GM04503 (cell line): ENCODE results near the gene MGMT.

Experiments used
- DNase-seq: peaks from one replicate; pipeline ENCODE4 v3.0.0-alpha.2; 2012; ENCODE audit warnings: low read depth

The MGMT gene

DNA sequence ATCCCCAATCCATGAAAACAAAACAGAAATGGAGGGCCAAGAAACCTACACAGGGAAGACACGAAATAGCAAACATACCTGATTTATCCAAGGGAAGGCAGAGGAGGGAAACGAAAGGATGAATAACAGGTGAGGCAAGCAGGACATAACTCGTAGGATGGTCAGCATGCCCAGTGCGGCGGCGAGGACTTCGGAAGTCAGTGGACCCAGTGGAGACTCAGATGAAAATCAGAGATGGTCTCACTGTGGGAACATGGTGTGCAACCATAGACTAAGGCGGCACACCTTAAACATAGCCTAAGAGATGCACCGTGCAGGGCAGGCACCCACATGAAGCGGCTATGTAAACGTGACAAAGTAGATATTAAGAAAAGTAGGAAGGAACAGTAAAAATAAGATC, 157.5 kb downstream of the MGMT start:
- no peak for DNase-seq

DNA sequence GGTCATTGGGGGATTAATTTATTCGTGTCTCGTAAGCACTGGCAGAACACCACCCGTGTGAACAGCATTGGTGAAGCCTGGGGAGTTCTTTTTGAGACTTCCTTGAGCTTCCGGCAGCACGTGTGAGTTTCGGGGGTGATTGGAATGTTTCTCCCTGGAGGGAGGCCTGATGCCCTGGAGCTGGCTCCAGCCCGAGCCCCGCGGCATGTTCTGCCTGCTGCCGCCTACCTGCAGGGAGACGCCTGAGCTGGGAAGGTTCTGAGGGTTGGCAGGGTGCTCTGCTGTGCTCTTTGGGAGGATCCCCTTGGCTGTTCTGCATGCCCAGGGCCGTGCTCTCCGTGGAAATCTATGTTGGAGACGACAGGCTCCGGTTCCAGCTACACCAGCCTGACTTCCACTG, 159.3 kb downstream of the MGMT start:
- no peak for DNase-seq

DNA sequence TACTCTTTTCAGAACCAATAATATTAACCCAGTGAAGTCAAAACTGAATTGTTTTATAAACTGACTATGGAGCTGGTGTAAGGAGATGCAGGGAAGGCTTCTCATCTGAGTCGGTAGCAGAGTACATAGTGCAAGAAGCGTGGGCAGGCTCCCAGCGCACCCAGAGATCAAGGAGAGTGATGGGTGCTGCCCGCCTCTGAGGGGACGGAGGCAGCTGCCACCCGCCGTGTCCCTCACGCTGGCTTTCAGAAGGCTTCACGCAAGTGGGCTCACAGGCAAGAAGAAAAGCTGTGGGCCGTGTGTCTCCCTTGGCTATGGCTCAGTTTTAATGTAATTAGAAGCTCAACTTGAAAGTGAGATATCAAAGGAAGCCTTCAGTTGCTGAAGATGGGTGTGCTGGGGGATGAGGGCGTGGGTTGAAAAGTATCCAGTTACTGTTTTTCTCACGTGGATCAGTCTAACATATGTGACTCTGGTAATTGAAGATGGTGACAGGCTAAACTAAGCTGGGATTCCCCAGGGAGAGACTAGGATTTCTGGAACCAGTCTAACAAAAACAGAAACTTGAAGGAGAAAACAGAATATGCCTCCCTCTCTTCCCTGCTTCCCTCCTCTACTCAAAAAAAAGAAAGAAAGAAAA, 159.9 kb downstream of the MGMT start:
- no peak for DNase-seq

DNA sequence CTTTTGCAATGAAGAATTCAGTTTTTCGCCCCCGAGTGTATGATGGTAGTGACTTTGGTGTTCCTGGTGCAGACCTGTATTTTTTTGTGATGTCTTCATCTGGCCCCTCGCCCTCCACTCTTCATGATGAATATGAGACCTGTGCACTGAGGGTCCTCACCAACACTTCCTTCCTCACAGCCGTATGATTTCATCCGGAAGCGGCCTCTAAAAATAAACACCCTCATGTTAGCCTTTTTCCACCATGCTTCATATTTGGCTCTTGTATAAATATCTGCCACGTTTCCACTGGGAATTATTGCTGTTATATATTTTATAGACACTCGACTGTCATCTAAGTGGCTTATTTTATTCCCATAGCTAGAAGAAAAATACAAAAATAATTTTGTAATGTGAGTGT, 160.4 kb downstream of the MGMT start:
- no peak for DNase-seq

DNA sequence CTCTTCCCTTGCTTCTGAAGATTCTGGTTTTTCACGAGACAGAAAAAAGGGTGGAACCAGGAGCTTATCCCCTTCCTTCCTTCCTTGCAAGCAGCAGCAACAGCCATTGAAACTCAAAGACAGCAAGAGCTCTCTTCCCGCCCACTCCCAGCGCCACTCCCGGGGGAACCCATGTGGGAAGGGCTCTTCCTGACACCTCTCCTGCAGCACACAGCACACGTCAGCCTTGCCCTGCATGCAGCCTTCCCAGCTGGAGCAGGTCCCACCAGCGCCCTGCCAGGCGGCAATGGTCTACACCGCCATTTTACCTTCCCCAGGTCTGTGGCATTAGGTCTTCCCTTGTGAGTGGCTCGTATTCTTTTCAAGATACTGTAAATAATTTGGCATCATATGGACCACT, 161.8 kb downstream of the MGMT start:
- no peak for DNase-seq

DNA sequence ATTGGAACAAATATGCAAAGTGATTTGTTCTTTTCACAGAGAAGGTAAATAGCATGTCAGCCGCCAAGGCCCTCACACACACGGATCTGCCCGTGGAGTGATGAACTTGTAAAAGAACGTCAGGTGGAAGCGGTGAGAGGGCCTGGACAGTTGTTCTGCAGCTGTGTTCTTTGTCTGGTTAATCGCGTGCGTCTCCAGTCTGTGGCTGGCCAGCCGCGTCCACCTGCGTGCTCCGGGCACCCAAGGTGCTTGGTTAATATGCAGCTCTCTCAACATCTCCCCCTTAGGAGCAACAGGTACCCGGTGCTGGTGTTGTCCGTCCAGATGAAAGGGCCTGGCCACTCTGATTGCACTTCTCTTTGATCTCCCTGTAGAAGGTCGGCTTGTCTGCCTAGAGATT, 162.9 kb downstream of the MGMT start:
- DNase-seq = no peak

DNA sequence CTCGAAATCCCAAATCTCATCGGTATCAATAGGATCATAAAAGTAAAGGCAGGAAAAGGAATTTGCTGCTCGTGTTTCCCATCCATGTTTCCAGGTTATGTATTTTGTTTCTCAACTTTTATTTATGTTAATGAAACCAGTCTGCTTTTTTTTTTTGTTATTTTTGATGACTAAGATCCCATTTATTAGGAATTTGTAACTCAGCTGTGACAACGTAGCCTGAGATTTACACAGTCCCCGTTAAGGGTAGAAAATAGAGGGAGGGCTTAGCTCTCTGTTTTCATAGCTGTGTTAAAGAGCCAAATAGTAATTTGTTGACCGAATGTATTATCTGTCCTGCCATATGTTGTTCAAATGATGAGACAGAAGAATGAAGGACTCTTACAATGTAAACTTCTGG, 164.0 kb downstream of the MGMT start:
- DNase-seq = no peak

DNA sequence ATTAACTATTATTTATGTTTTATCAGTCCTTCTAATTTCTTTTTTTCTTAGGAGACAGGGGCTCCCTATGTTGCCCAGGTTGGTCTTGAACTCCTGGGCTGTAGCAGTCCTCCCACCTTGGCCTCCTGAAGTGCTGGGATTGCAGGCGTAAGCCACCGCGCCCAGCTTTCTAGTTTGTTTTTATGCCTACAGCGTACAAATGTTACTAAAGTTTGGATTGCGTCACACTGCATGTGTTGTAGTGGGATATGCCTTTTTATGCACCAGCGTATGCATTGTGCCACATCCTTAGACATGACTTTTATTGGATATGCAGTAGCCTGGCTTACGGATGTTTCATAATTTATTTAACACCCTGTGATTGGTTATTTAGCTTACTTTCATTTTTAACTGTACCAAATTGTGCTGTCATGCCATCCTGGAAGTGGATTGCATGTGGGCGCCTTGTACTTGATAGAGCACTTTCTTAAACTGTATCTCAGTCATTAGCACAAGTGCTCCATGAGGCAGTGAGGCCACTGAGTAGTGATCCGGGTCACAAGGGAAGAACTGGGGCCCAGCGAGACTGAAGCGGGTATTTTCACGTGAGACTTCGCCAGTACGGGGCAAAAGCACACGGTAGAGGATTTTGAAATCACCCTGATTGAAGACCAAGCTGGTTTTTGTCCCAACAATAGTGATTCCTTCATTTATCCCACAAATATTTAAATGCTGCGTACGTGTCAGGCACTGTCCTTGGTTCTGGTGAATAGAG, 165.0 kb downstream of the MGMT start:
- no peak for DNase-seq

DNA sequence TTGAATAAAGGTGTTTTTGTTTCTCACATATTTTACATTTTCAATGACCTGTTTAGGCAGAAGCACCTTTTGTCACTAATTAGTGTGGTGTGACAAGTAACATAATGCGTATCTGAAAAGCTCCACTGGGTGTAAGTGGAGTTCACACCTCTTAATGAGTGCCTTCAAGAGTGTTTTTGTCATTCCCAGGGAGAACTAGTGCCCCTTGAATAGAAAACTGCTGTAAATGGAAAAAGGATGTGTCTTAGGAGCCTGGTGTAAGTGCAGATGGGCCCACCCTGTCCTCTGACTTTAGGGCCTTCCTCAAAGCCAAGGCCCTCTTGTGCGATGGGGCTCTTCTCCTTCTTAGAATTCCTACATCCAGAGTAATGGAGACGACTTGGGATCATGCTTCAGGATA, 170.0 kb downstream of the MGMT start:
- DNase-seq = no peak

DNA sequence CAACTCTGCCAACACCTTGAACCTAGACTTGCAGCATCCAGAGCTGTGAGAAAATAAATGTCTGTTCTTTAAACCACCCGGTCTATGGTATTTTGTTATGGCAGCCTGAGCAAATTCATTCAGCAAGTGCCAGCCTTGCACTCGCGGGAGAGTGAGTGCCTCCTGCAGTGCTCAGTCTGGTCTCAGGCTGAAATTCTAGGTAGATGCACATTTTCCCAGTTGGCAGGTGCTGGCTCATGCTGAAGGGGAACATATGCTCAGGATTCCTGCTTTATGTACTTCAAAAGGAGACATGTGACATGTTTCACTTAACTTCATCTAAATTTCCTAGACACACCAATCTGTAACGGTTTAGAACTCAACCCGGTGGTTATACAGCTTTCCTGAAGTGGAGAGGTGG, 170.8 kb downstream of the MGMT start:
- DNase-seq = no peak

DNA sequence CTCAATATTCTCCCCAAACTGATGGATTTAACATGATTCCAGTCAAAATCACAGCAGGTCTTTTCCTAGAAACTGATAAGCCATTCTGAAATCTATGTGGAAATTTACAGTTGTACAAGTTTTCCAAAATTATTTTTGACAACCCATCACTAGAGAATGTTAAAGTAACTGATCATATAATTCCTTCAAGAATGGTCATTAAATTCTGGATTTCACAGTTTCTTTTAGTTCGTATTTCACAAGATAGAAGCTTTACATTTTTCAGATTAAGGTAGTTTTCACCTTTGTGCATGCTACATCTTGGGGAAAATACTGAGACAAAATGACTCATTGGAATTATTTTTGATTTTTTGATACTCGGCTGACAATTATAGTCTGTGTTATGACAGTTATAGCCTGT, 174.3 kb downstream of the MGMT start:
- DNase-seq = no peak

DNA sequence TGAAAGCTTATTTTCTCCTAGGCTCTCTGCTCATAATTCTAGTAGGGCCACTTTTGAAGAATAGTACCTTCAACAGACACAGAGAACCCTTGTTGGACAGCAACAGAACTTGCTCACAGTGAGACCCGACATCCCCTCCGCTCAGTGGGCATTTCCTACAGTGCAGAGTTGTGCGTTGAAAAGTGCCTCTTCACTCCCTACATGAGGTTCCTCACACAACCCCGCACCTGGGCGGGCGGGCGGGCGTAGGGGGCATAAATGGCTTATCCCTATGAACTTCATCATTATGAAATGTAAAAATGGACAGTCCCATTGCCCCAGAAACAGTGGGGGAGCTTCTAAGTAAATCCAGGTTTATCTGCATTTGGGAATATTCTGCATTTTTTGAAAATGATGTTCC, 174.9 kb downstream of the MGMT start:
- DNase-seq = no peak

DNA sequence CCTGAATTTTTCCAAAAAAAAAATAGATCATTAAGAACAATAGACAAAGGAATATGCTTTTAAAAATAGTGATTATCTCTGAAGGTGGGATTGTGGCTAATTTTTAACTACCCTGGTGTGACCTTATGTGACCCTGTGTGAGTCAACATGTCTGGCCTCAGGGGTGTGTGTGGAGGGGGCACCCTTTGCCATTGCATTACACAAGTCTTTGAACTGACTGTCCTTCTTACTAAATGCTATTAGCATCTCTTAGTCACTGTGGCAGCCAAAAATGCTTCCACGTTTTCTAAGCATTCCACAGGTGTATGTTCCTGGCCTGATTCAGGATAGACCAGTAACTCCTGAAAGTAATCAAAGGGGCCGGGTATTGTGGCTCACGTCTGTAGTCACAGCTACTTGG, 175.4 kb downstream of the MGMT start:
- no peak for DNase-seq

DNA sequence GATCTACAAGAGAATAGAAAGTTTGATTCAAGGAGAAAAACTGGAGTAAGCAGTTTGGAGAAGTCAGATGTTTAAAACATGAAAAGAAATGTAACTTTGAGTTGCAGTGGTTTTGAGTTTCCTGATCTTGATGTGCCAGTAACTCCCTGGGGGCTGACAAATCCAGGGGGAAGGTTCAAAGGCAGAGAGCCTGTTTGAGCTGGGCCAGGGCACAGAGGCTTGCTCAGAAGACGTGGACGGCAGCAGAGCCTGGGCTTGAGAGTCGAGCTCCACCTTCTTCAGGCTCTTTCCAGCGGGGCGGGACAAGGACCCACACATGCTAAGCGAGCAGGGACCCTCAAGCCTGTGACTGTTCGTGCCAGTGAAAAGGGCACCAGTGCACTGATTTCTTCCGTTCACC, 176.2 kb downstream of the MGMT start:
- no peak for DNase-seq

DNA sequence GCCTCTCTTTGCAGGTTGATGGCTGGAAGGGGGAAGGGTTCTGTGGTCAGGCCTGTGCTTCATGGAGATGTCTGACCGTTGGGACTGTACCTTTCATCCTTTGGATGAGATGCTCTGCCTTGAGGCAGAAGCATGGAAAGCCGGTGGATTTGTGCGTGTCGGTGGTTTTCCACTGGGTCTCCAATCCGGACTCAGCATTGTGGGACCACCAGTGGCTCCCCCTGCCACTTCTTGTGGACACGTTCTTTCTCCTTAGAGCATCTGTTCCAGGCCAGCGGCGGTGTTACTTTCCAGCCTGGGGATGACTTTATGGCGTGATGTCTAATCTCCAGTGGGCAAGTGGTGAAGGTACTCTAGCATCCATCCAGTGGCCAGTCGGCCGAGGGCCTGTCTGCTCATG, 178.4 kb downstream of the MGMT start:
- DNase-seq = no peak

DNA sequence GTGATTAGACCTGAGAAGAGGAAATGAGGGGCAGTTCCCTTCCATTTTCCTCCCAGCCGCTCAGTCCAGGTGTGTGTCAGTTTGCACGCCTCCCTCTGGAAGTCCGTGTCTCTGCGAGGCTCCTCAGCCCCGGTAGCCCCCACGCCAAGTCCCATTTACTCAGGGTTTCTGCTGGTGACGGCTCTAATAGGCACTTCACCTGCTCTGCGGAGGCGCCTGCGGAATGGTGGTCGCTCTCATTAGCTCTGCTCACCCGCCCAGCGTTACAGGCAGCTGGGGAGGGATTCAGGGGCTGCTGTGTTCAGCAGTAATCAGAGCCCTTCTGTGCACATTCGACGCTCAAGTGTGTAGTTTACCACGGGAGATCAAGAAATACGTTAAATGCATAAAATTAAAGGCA, 179.9 kb downstream of the MGMT start:
- no peak for DNase-seq

DNA sequence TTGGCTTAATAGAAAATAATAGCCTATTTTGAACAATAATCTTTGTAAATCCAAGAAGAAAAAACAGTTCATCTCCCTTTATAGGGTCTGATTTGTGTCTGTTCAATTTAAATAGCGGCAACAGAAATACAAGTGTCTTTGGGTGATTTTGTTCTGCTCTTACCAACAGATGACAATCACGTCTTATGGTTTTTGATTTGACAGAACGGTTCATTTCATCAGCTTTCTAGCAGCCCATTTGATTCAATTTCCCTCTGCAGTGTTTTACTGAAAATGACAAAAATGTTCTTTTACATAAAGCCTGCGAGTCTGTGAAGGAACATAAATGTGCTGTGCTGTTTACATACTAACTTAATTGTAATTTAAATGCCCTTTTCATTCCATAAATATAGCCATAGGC, 180.5 kb downstream of the MGMT start:
- DNase-seq = no peak

DNA sequence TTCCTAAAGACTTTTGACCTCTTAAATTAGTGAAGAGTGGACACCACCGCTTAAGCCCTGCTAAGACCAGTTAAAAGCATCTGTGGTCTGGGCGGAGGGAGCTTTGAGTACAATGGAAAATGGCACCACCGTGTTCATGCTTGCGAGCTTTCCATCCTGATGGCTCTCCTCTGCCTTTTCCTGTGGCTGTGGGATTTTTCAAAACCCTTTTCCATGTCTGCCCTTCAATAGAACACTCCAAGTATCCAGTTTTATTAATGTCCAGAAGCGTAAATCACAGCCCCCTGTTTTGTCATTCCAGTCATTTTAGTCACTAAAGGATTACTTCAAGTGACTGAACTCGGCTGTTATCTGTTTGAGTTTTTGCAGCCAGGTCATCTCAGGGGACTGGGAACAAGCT, 181.8 kb downstream of the MGMT start:
- DNase-seq = no peak

DNA sequence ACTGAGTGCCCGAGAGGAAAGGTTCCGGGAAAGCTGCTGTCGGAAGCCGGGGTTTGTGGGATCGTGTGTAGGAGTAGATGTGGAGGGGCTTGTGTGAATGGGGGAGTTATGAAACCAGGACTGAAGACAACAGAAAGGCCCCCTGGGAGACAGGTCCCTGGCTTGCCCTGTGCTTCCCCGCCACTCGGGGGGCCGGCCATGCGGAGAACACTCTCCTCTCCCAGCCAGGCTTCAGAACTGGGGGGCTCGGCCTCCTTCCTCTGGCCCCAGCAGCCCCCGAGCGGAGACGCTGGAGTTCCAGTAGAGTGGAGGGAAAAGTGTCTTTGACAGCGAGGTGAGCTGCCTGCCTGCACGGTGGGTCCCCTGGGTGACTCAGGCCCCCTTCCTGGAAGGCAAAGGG, 185.0 kb downstream of the MGMT start:
- no peak for DNase-seq

DNA sequence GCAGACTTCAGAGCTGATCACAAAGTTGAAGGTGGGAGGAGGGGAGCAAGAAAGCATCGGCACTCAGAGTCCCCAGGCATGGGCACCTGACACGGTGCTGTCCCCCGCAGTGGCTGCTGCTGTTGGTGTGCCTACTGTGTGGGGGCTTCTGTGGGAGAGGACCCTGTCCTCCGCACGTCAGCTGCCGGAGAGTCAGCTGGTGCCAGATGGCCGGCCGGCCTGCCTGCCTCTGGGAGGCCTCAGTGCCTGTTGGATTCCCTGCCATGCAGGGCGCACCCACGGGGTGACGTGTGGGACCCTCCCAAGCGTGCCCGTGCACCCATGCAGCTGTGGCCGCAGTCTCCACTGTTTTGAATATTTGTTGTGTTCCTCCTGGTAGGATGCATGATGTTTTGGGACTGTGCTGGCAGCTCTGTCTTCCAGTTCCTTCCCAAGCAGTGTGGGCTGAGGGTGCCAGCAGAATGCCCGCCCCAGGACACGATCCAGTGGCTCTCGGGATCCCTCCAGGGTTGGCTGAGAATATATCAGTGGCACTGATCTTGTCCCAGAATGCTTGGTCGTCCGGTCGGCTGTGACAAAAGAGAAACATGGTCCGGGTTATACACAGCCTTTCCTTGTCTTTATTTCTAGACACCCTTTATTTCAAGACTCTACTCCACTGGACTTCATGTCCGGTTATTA, 185.6 kb downstream of the MGMT start:
- DNase-seq = no peak

DNA sequence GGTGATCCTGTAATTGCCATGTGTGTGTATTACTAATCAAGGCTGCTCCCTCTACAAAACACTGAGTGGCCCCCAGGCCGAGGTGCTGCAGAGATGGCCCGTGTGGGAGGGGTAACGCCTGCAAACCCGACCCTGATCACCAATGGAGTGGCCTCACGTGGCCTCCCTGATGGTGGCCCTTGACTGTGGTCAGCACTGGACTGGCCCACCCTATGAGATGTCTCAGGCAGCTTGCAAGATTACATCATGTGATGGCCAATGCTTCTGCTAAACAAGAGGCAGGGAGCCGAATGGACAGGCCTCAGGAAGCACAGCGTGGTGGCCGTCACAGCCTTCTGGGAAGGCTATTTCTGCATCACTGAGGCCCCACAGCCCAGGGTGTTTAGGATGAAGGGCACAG, 186.4 kb downstream of the MGMT start:
- DNase-seq = no peak

DNA sequence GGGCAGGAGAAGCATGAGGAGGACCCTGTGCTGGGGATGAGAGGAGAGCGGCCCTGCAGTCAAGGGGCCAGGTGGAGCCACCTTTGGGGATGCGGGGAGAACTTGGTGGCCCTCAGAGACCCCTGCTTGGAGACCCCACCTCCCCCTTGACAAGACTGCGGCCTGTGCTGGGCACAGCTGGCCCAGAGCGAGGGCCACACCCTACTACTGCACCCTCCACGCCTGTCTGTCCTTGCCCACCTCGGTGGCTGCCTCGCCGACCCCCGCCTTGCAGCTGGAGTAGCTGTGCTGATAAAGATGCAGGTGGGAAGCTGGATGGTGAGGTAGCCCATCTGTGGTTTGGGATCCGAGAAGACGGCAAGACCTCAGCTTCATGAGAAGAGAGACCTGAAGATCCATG, 186.8 kb downstream of the MGMT start:
- no peak for DNase-seq

DNA sequence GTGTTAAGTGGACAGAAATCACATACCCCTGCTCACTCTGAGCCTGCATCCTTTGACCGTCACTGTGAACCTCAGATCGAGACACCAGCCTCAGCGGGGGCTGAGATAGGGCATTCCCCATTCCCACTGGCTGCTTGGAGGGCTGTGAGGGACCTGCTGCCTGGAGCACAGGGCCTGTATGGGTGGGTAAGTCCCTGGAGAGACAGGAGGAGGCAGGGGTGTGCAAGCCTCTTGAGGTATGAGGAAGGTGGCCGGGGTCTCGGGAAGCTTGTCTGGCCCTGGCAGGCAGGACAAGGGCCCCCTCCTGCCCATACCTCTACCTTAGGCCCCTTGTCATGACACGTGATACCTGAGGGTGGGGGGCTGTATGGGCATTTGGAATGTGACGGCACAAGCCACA, 187.4 kb downstream of the MGMT start:
- no peak for DNase-seq
